Activated CD4-positive, alpha-beta T cell treated with anti-CD3 and anti-CD28 coated beads, Interleukin-2, amount 10 ng/mL, durations not matched to agents 24 days and 14 days (primary cell): ENCODE results near the gene ARMC7. TPM values are rescaled to one million over a fixed set of nuclear protein-coding genes. Genes with fewer than 3 reads are reported as not detected.
"Not testable (repeated sequence)": the region's sequence is repeated elsewhere in the genome, so short reads cannot be mapped to it uniquely, and the experiment has no call there.

ENCODE experiments used
- DNase-seq: peaks from one replicate; pipeline ENCODE4 v3.0.0; 2022
- H3K27ac Mint-ChIP-seq: one replicate; pipeline ENCODE4 v1.8.0; 2022; ENCODE audit warnings: mild to moderate bottlenecking, mixed read lengths
- H3K27me3 Mint-ChIP-seq: one replicate; pipeline ENCODE4 v1.8.0; 2022; ENCODE audit warnings: mixed read lengths
- H3K36me3 Mint-ChIP-seq: one replicate; pipeline ENCODE4 v1.8.0; 2022; ENCODE audit warnings: low read depth, mild to moderate bottlenecking, mixed read lengths
- H3K4me1 Mint-ChIP-seq: one replicate; pipeline ENCODE4 v1.8.0; 2021; ENCODE audit warnings: mixed read lengths
- H3K4me3 Mint-ChIP-seq: one replicate; pipeline ENCODE4 v1.8.0; 2022; ENCODE audit warnings: mild to moderate bottlenecking, moderate library complexity, mixed read lengths
- H3K9me3 Mint-ChIP-seq: one replicate; pipeline ENCODE4 v1.8.0; 2021; ENCODE audit warnings: mixed read lengths
- intact Hi-C: fragments of 100-400 bp; cut with micrococcal nuclease; formaldehyde crosslinking; loops from one replicate; pipeline ENCODE4 v1.15.1; 2023
- total RNA-seq: library from RNA; stranded (reverse); gene quantifications from 2 replicates; pipeline ENCODE4 v1.2.3, GENCODE V29; 2022

ARMC7 gene
- total RNA-seq, 1 donor from 2014 or later, result 11.2 TPM

- H3K4me3 Mint-ChIP-seq, result peak overlapping the region; percentile 98
- H3K4me1 Mint-ChIP-seq, result peaks cover 35% of the 10 kb centered on the region
- intact Hi-C loops, result loop anchor here (5.0 kb wide), 2 partner anchors 40 to 630 kb away; partner anchors contain the start of gene UNK
- H3K9me3 Mint-ChIP-seq, result no peaks in the 10 kb centered on the region
- DNase-seq, result no peak
- H3K36me3 Mint-ChIP-seq, result peaks cover 23% of the 10 kb centered on the region
- H3K27me3 Mint-ChIP-seq, result no peaks in the 10 kb centered on the region
- H3K27ac Mint-ChIP-seq, result peak overlapping the region; percentile 96
Observed at GRCh38 chr17:75152523-75152921, 42.8 kb downstream of the ARMC7 start.

- Mint-ChIP-seq H3K9me3 (no peaks in the 10 kb centered on the region), H3K27me3 (no peaks in the 10 kb centered on the region), H3K4me1 (peaks cover 33% of the 10 kb centered on the region), H3K27ac (peak overlapping the region; percentile 96), H3K36me3 (peaks cover 17% of the 10 kb centered on the region), H3K4me3 (peak overlapping the region; percentile 98)
- peak; percentile 81 for DNase-seq
- intact Hi-C loops, result loop anchor here (5.0 kb wide), 2 partner anchors 41 to 629 kb away; partner anchors contain the start of gene UNK
Observed at GRCh38 chr17:75152922-75153779, 43.4 kb downstream of the ARMC7 start.

GRCh38 chr17:75153780-75154194, 44.0 kb downstream of the ARMC7 start:
- peaks cover 13% of the 10 kb centered on the region for H3K36me3 Mint-ChIP-seq
- H3K4me3 Mint-ChIP-seq, result peak overlapping the region; percentile 98
- H3K9me3 Mint-ChIP-seq, result no peaks in the 10 kb centered on the region
- peaks cover 30% of the 10 kb centered on the region for H3K4me1 Mint-ChIP-seq
- intact Hi-C loops, result loop anchor here (1.0 to 5.0 kb wide), 5 partner anchors 17 to 629 kb away; partner anchors contain the start of genes NT5C and UNK
- H3K27ac Mint-ChIP-seq, result peak overlapping the region; percentile 96
- no peaks in the 10 kb centered on the region for H3K27me3 Mint-ChIP-seq
- DNase-seq, result peak; percentile 81

GRCh38 chr17:75154195-75155106, 44.7 kb downstream of the ARMC7 start, which contains the start of gene JPT1:
Gene JPT1, minus strand, starts transcription at chr17:75154512. Its CDS starts 115 bp downstream, at chr17:75154397.
- Mint-ChIP-seq H3K36me3 (peaks cover 15% of the 10 kb centered on the region), H3K9me3 (no peaks in the 10 kb centered on the region), H3K4me1 (peaks cover 30% of the 10 kb centered on the region), H3K4me3 (peak within 1 kb of the TSS; percentile 98), H3K27ac (peak within 1 kb of the TSS; percentile 96), H3K27me3 (no peaks in the 10 kb centered on the region)
- peak; percentile 99 for DNase-seq
- intact Hi-C loops, result loop anchor here (1.0 to 5.0 kb wide), 5 partner anchors 16 to 628 kb away; partner anchors contain the start of genes NT5C and UNK

- no peaks in the 10 kb centered on the region for H3K9me3 Mint-ChIP-seq
- H3K27me3 Mint-ChIP-seq, result no peaks in the 10 kb centered on the region
- intact Hi-C loops, result loop anchor here (2.0 kb wide), 2 partner anchors 16 to 24 kb away; partner anchors contain the start of gene NT5C
- DNase-seq, result no peak
- H3K36me3 Mint-ChIP-seq, result peaks cover 15% of the 10 kb centered on the region
- peak overlapping the region; percentile 12 for H3K4me3 Mint-ChIP-seq
- peaks cover 26% of the 10 kb centered on the region for H3K4me1 Mint-ChIP-seq
- H3K27ac Mint-ChIP-seq, result peak overlapping the region; percentile 89
Observed at GRCh38 chr17:75155191-75155601, 45.4 kb downstream of the ARMC7 start.

- H3K9me3 Mint-ChIP-seq, H3K27ac Mint-ChIP-seq, H3K27me3 Mint-ChIP-seq, intact Hi-C loops, H3K4me3 Mint-ChIP-seq, DNase-seq: not testable (repeated sequence)
- peaks cover 16% of the 10 kb centered on the region for H3K36me3 Mint-ChIP-seq
- H3K4me1 Mint-ChIP-seq, result peaks cover 12% of the 10 kb centered on the region
Observed at GRCh38 chr17:75158480-75158879, 48.7 kb downstream of the ARMC7 start.

GRCh38 chr17:75159196-75160031, 49.6 kb downstream of the ARMC7 start:
- Mint-ChIP-seq H3K9me3 (no peaks in the 10 kb centered on the region), H3K27me3 (no peaks in the 10 kb centered on the region), H3K4me1 (peaks cover 14% of the 10 kb centered on the region), H3K4me3 (no peak overlapping the region), H3K27ac (peak overlapping the region; percentile 53), H3K36me3 (peaks cover 23% of the 10 kb centered on the region)
- intact Hi-C loops, result no loop called here
- no peak for DNase-seq

GRCh38 chr17:75160211-75160610, 50.4 kb downstream of the ARMC7 start:
- DNase-seq, result no peak
- no peak overlapping the region for H3K27ac Mint-ChIP-seq
- no peaks in the 10 kb centered on the region for H3K9me3 Mint-ChIP-seq
- H3K4me3 Mint-ChIP-seq, result no peak overlapping the region
- intact Hi-C loops, result no loop called here
- no peaks in the 10 kb centered on the region for H3K27me3 Mint-ChIP-seq
- peaks cover 21% of the 10 kb centered on the region for H3K36me3 Mint-ChIP-seq
- peaks cover 6% of the 10 kb centered on the region for H3K4me1 Mint-ChIP-seq

GRCh38 chr17:75163074-75163473, 53.3 kb downstream of the ARMC7 start:
- no peaks in the 10 kb centered on the region for H3K9me3 Mint-ChIP-seq

GRCh38 chr17:75164606-75165005, 54.8 kb downstream of the ARMC7 start:
- H3K27ac Mint-ChIP-seq, H3K27me3 Mint-ChIP-seq, DNase-seq, H3K4me1 Mint-ChIP-seq, H3K9me3 Mint-ChIP-seq, intact Hi-C loops, H3K4me3 Mint-ChIP-seq: not testable (repeated sequence)
- peaks cover 40% of the 10 kb centered on the region for H3K36me3 Mint-ChIP-seq

More at GRCh38 chr17:75163074-75163473, 53.3 kb downstream of the ARMC7 start:
- no peaks in the 10 kb centered on the region for H3K27me3 Mint-ChIP-seq
- H3K4me3 Mint-ChIP-seq, result no peak overlapping the region
- H3K36me3 Mint-ChIP-seq, result peaks cover 40% of the 10 kb centered on the region
- H3K4me1 Mint-ChIP-seq, result peaks cover 2% of the 10 kb centered on the region
- DNase-seq, result no peak
- intact Hi-C loops, result no loop called here
- no peak overlapping the region for H3K27ac Mint-ChIP-seq

- intact Hi-C loops, result no loop called here
- Mint-ChIP-seq H3K36me3 (peaks cover 51% of the 10 kb centered on the region), H3K27me3 (no peaks in the 10 kb centered on the region), H3K27ac (no peak overlapping the region), H3K9me3 (no peaks in the 10 kb centered on the region), H3K4me1 (peaks cover 12% of the 10 kb centered on the region), H3K4me3 (no peak overlapping the region)
- no peak for DNase-seq
Observed at GRCh38 chr17:75168998-75169397, 59.2 kb downstream of the ARMC7 start.

- DNase-seq, result no peak
- Mint-ChIP-seq H3K9me3 (no peaks in the 10 kb centered on the region), H3K27me3 (no peaks in the 10 kb centered on the region), H3K27ac (peak overlapping the region; percentile 12), H3K36me3 (peaks cover 53% of the 10 kb centered on the region), H3K4me3 (no peak overlapping the region), H3K4me1 (peaks cover 17% of the 10 kb centered on the region)
- intact Hi-C loops, result no loop called here
Observed at GRCh38 chr17:75173526-75173925, 63.8 kb downstream of the ARMC7 start.

GRCh38 chr17:75174996-75175395, 65.2 kb downstream of the ARMC7 start:
- Mint-ChIP-seq H3K4me3 (no peak overlapping the region), H3K4me1 (peaks cover 25% of the 10 kb centered on the region), H3K27me3 (no peaks in the 10 kb centered on the region), H3K36me3 (peaks cover 64% of the 10 kb centered on the region), H3K27ac (no peak overlapping the region), H3K9me3 (no peaks in the 10 kb centered on the region)
- intact Hi-C loops, result no loop called here
- no peak for DNase-seq
